ENCODE data around the gene NRIP2. TPM values are rescaled to one million over a fixed set of nuclear protein-coding genes. Genes with fewer than 3 reads are reported as not detected.
A peak's percentile ranks its signal among the peaks of the same experiment; 100 is the strongest.

Gene NRIP2
- total RNA-seq, 2 donors from 2014 or later = 3.6 to 3.7 TPM

- no peak for DNase-seq (ENCODE audit: low spot score)
- intact Hi-C loops (cut with DNase I) = no loop called here
These were observed 15.0 kb downstream of the NRIP2 start for GRCh38 chr12:2819810-2820209.

GRCh38 chr12:2813214-2814185, 21.3 kb downstream of the NRIP2 start:
- no peak for DNase-seq (ENCODE audit: low spot score)
- intact Hi-C loops (cut with DNase I) = no loop called here

- DNase-seq (ENCODE audit: low spot score) = peak; percentile 99
- intact Hi-C loops (cut with DNase I) = no loop called here
These were observed 22.3 kb downstream of the NRIP2 start, which contains the start of gene ITFG2 for GRCh38 chr12:2812290-2813213. Gene ITFG2, plus strand, starts transcription at chr12:2812668. Its CDS starts 93 bp downstream, at chr12:2812761.

- intact Hi-C loops (cut with DNase I) = no loop called here
- no peak for DNase-seq (ENCODE audit: low spot score)
These were observed 23.0 kb downstream of the NRIP2 start for GRCh38 chr12:2811801-2812200.

- intact Hi-C loops (cut with DNase I) = no loop called here
- DNase-seq (ENCODE audit: low spot score) = no peak
These were observed 28.1 kb downstream of the NRIP2 start for GRCh38 chr12:2806700-2807099.

- intact Hi-C loops (cut with DNase I) = no loop called here
- no peak for DNase-seq (ENCODE audit: low spot score)
These were observed 29.7 kb downstream of the NRIP2 start for GRCh38 chr12:2805143-2805520.

- intact Hi-C loops (cut with DNase I) = no loop called here
These were observed 30.3 kb downstream of the NRIP2 start for GRCh38 chr12:2804393-2805142.

GRCh38 chr12:2803635-2804392, 31.0 kb downstream of the NRIP2 start:
- no peak for DNase-seq (ENCODE audit: low spot score)
- intact Hi-C loops (cut with DNase I) = no loop called here

More at GRCh38 chr12:2804393-2805142, 30.3 kb downstream of the NRIP2 start:
- DNase-seq (ENCODE audit: low spot score) = peak; percentile 85

- intact Hi-C loops (cut with DNase I) = no loop called here
- DNase-seq (ENCODE audit: low spot score) = no peak
These were observed 33.6 kb downstream of the NRIP2 start for GRCh38 chr12:2801044-2801783.

- no peak for DNase-seq (ENCODE audit: low spot score)
- intact Hi-C loops (cut with DNase I) = no loop called here
These were observed 34.7 kb downstream of the NRIP2 start for GRCh38 chr12:2800046-2800570.

GRCh38 chr12:2797721-2798418, 37.0 kb downstream of the NRIP2 start:
- DNase-seq (ENCODE audit: low spot score) = no peak
- intact Hi-C loops (cut with DNase I) = no loop called here

GRCh38 chr12:2796187-2796666, 38.6 kb downstream of the NRIP2 start:
- DNase-seq (ENCODE audit: low spot score) = no peak
- intact Hi-C loops (cut with DNase I) = no loop called here

GRCh38 chr12:2795291-2796186, 39.3 kb downstream of the NRIP2 start:
- intact Hi-C loops (cut with DNase I) = no loop called here
- DNase-seq (ENCODE audit: low spot score) = peak; percentile 91

- intact Hi-C loops (cut with DNase I) = no loop called here
- peak; percentile 97 for DNase-seq (ENCODE audit: low spot score)
These were observed 40.0 kb downstream of the NRIP2 start, which contains the start of gene FKBP4 for GRCh38 chr12:2794736-2795289. Gene FKBP4, plus strand, starts transcription at chr12:2794970. Its CDS starts 170 bp downstream, at chr12:2795140.

GRCh38 chr12:2794191-2794735, 40.6 kb downstream of the NRIP2 start:
- no peak for DNase-seq (ENCODE audit: low spot score)
- intact Hi-C loops (cut with DNase I) = no loop called here

Data from posterior vena cava (tissue), 2 donors.